Measurements from ENCODE around the gene SYT3.

SYT3 gene

DNA sequence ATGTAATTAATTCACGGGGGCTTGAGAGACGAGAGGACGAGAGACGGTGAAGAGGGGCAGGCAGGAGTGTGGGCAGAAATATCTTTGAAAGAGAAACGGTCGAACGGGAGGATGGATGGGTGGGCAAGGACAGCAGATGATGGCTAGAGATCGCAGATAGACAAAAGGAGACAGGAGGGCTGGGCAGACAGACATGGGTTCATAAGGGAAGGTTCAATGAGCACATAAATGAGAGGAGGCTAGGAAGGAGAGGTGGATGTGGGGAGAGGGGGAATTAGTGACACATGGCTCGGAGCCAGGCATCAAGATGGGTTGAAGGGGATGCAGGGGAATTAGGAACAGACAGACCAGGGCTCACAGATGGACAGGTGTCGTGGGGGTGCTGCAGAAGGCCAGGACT is 1.1 kb downstream of the SYT3 start:
- Histone ChIP-seq H3K36me3 (ENCODE audit: low read length) (no peaks in the 10 kb centered on the region), H3K4me2 (ENCODE audit: low read depth, low read length, poor library complexity, severe bottlenecking) (no peak overlapping the region), H3K9ac (ENCODE audit: low read length) (no peak overlapping the region), H3K27ac (ENCODE audit: low read depth, low read length) (no peak overlapping the region), H3F3A (ENCODE audit: insufficient read depth) (no peaks in the 10 kb centered on the region), H3K9me3 (ENCODE audit: insufficient read depth, low read length) (peaks cover 10% of the 10 kb centered on the region; the same call in 1 of the 2 replicates), H3K4me3 (ENCODE audit: insufficient read depth, low read length, poor library complexity, severe bottlenecking) (no peak overlapping the region), H3K79me2 (ENCODE audit: insufficient read depth, low read length) (no peaks in the 10 kb centered on the region), H4K20me1 (ENCODE audit: low read depth, low read length) (no peaks in the 10 kb centered on the region), H3K27me3 (ENCODE audit: low read length) (no peaks in the 10 kb centered on the region), H2AFZ (ENCODE audit: low read depth, low read length, severe bottlenecking) (no peak overlapping the region), H3K9me2 (replicated peaks; ENCODE audit: insufficient read depth, low read length) (no peaks in the 10 kb centered on the region)
- TF ChIP-seq, protein P1, sequence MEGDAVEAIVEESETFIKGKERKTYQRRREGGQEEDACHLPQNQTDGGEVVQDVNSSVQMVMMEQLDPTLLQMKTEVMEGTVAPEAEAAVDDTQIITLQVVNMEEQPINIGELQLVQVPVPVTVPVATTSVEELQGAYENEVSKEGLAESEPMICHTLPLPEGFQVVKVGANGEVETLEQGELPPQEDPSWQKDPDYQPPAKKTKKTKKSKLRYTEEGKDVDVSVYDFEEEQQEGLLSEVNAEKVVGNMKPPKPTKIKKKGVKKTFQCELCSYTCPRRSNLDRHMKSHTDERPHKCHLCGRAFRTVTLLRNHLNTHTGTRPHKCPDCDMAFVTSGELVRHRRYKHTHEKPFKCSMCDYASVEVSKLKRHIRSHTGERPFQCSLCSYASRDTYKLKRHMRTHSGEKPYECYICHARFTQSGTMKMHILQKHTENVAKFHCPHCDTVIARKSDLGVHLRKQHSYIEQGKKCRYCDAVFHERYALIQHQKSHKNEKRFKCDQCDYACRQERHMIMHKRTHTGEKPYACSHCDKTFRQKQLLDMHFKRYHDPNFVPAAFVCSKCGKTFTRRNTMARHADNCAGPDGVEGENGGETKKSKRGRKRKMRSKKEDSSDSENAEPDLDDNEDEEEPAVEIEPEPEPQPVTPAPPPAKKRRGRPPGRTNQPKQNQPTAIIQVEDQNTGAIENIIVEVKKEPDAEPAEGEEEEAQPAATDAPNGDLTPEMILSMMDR (IDR thresholded peaks at IDR 0.05; ENCODE audit: insufficient read depth, low read length, poor library complexity, severe bottlenecking), result no peak
- no peak for TF ChIP-seq EZH2phosphoT487 (conservative IDR thresholded peaks at IDR 0.05; ENCODE audit: low read length)

DNA sequence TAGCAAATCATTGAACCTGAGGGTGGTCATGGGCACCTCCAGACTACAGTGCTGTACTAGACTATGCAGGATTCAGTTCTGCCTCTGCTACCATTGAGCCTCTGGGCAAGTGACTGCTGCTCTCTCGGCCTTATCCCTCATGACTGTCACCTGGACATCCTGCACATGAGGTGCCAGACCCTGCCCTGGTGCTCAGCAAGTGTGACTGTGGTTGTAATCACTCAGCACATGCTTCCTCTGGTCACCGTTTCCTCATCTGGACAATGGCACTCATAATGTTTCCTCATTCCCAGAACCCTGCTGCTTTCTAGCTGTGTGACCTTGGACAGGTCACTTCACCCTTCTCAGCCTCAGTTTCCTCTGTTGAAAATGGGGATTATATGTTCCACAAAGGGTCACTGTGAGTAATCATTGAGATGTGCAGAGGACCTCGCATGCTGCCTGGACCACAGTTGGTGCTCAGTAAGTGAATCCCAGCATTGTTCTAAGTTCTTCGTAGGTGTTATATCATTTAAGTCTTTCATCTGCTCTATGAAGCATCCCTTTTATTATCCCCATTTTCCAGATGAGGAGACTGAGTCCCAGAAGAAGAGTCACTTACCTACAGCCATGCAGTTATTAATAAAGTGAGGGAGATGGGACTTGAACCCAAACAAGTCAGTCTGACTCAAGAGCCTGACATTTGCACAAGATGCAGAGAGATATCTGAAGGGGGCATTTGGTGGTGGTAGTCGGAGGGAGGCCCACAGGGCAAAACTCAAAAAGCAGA is 3.2 kb downstream of the SYT3 start:
- H3K9ac ChIP-seq (ENCODE audit: low read length), result no peak overlapping the region
- no peaks in the 10 kb centered on the region for H3F3A ChIP-seq (ENCODE audit: insufficient read depth)
- H3K4me3 ChIP-seq (ENCODE audit: insufficient read depth, low read length, poor library complexity, severe bottlenecking), result no peak overlapping the region
- no peaks in the 10 kb centered on the region for H3K27me3 ChIP-seq (ENCODE audit: low read length)
- no peaks in the 10 kb centered on the region for H3K9me2 ChIP-seq (replicated peaks; ENCODE audit: insufficient read depth, low read length)
- no peak overlapping the region for H2AFZ ChIP-seq (ENCODE audit: low read depth, low read length, severe bottlenecking)
- H3K27ac ChIP-seq (ENCODE audit: low read depth, low read length), result no peak overlapping the region
- TF ChIP-seq, protein P1 (IDR thresholded peaks at IDR 0.05; ENCODE audit: insufficient read depth, low read length, poor library complexity, severe bottlenecking), result no peak
- TF ChIP-seq EZH2phosphoT487 (conservative IDR thresholded peaks at IDR 0.05; ENCODE audit: low read length), result no peak
- no peaks in the 10 kb centered on the region for H3K36me3 ChIP-seq (ENCODE audit: low read length)
- H3K79me2 ChIP-seq (ENCODE audit: insufficient read depth, low read length), result no peaks in the 10 kb centered on the region
- H3K4me2 ChIP-seq (ENCODE audit: low read depth, low read length, poor library complexity, severe bottlenecking), result no peak overlapping the region
- H3K9me3 ChIP-seq (ENCODE audit: insufficient read depth, low read length), result peaks cover 14% of the 10 kb centered on the region; the same call in 1 of the 2 replicates
- no peaks in the 10 kb centered on the region for H4K20me1 ChIP-seq (ENCODE audit: low read depth, low read length)

DNA sequence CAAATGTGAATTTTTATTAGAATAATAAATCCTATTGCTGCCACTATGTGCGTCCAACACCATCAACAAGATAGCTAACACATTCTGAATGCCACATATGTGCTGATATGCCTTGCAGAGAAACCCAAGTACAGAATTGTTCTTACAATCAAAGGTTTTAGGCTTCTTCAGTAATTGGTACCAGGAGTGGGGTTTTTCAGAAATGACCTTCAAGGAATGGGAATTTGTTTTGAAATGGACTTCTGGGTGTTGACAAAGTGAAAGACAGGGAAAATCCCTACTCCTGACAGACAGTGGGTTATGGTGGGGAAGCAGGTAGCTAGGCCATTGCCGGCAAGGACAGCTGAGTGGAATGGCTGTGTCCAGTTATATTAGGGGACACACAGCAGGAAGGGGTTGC is 5.7 kb downstream of the SYT3 start:
- TF ChIP-seq, protein P1 (IDR thresholded peaks at IDR 0.05; ENCODE audit: insufficient read depth, low read length, poor library complexity, severe bottlenecking), result no peak
- TF ChIP-seq EZH2phosphoT487 (conservative IDR thresholded peaks at IDR 0.05; ENCODE audit: low read length), result no peak
- peaks cover 14% of the 10 kb centered on the region; the same call in 1 of the 2 replicates for H3K9me3 ChIP-seq (ENCODE audit: insufficient read depth, low read length)
- H3K9ac ChIP-seq (ENCODE audit: low read length), result no peak overlapping the region
- no peak overlapping the region for H3K4me2 ChIP-seq (ENCODE audit: low read depth, low read length, poor library complexity, severe bottlenecking)
- no peaks in the 10 kb centered on the region for H3K9me2 ChIP-seq (replicated peaks; ENCODE audit: insufficient read depth, low read length)
- no peaks in the 10 kb centered on the region for H3K27me3 ChIP-seq (ENCODE audit: low read length)
- H2AFZ ChIP-seq (ENCODE audit: low read depth, low read length, severe bottlenecking), result no peak overlapping the region
- no peaks in the 10 kb centered on the region for H3K36me3 ChIP-seq (ENCODE audit: low read length)
- no peak overlapping the region for H3K27ac ChIP-seq (ENCODE audit: low read depth, low read length)
- H3K79me2 ChIP-seq (ENCODE audit: insufficient read depth, low read length), result no peaks in the 10 kb centered on the region
- H4K20me1 ChIP-seq (ENCODE audit: low read depth, low read length), result no peaks in the 10 kb centered on the region
- H3K4me3 ChIP-seq (ENCODE audit: insufficient read depth, low read length, poor library complexity, severe bottlenecking), result no peak overlapping the region
- H3F3A ChIP-seq (ENCODE audit: insufficient read depth), result no peaks in the 10 kb centered on the region
